SH-SY5Y (cell line): ENCODE measurements around the gene FOLR3.

Experiments used
- GATA2 ChIP-seq: IDR thresholded peaks from 2 replicates; pipeline ENCODE4 v1.6.1; 2011; ENCODE audit warnings: mild to moderate bottlenecking, low read depth, low read length
- GATA3 ChIP-seq: IDR thresholded peaks from 2 replicates; pipeline ENCODE4 v1.6.1; 2011; ENCODE audit warnings: low read depth, mild to moderate bottlenecking, low read length, moderate library complexity

- TF ChIP-seq GATA2 (no peak), GATA3 (no peak)
Measured at GRCh38 chr11:72091292-72091691, 44.2 kb upstream of the FOLR3 start.
